WTC11 (cell line): ENCODE results near the gene RAMP3. TPM values are rescaled to one million over a fixed set of nuclear protein-coding genes. Genes with fewer than 3 reads are reported as not detected.

Source experiments
- ATAC-seq: fragments of 200-7000 bp; cut with Tn5 transposase; 2 replicates; pipeline ENCODE4 v1.10.0; 2021; ENCODE audit warnings: mild to moderate bottlenecking, moderate library complexity
- CTCF ChIA-PET: fragments of 300-600 bp; sonication (Branson Sonifier 250); formaldehyde crosslinking; loops from one replicate; lab custom pipeline; 2021; ENCODE audit warnings: antibody characterized with exemption; lab: Charles Lee
- POLR2A ChIA-PET: fragments of 350-600 bp; sonication (Branson Sonifier 250); formaldehyde crosslinking; loops from one replicate; lab custom pipeline; 2021; ENCODE audit warnings: antibody characterized with exemption; lab: Charles Lee
- DNase-seq: peaks from one replicate; pipeline ENCODE4 v3.0.0; 2021; ENCODE audit warnings: low spot score
- H3K27ac Mint-ChIP-seq: 2 replicates; pipeline ENCODE4 v1.8.0; 2021; ENCODE audit warnings: mixed read lengths
- H3K27me3 Mint-ChIP-seq: 2 replicates; pipeline ENCODE4 v1.8.0; 2021; ENCODE audit warnings: low read depth, mild to moderate bottlenecking, moderate library complexity, mixed read lengths
- H3K36me3 Mint-ChIP-seq: 2 replicates; pipeline ENCODE4 v1.8.0; 2021; ENCODE audit warnings: mixed read lengths
- H3K4me1 Mint-ChIP-seq: 2 replicates; pipeline ENCODE4 v1.8.0; 2022; ENCODE audit warnings: mixed read lengths
- H3K4me3 Mint-ChIP-seq: 2 replicates; pipeline ENCODE4 v1.8.0; 2021; ENCODE audit warnings: mild to moderate bottlenecking, moderate library complexity, mixed read lengths
- H3K9me3 Mint-ChIP-seq: 2 replicates; pipeline ENCODE4 v1.8.0; 2021; ENCODE audit warnings: mixed read lengths
- CREB1 ChIP-seq: sonication (generic); formaldehyde crosslinking; IDR thresholded peaks from 2 replicates; pipeline ENCODE4 v1.8.0; 2023; ENCODE audit warnings: mild to moderate bottlenecking, missing genetic modification reagents
- CTCF ChIP-seq: fragments of 200-600 bp; IDR thresholded peaks from 2 replicates; pipeline ENCODE4 v1.8.0; 2022; ENCODE audit warnings: antibody characterized with exemption
- E2F1 ChIP-seq: sonication (generic); formaldehyde crosslinking; IDR thresholded peaks from 2 replicates; pipeline ENCODE4 v1.8.0; 2022; ENCODE audit warnings: mild to moderate bottlenecking, missing genetic modification reagents
- EMX1 ChIP-seq: fragments of 250-450 bp; sonication (Bioruptor Pico); IDR thresholded peaks from 2 replicates; pipeline ENCODE4 v1.8.0; 2021; ENCODE audit warnings: mild to moderate bottlenecking
- GABPB1 ChIP-seq: sonication (generic); formaldehyde crosslinking; IDR thresholded peaks from 2 replicates; pipeline ENCODE4 v1.8.1; 2023; ENCODE audit warnings: mild to moderate bottlenecking, missing genetic modification reagents
- GTF2I ChIP-seq: fragments of 250-450 bp; sonication (Bioruptor Pico); conservative IDR thresholded peaks from 2 replicates; pipeline ENCODE4 v1.4.0; 2021; ENCODE audit warnings: mild to moderate bottlenecking
- IRF1 ChIP-seq: sonication (generic); formaldehyde crosslinking; IDR thresholded peaks from 2 replicates; pipeline ENCODE4 v1.8.0; 2023; ENCODE audit warnings: missing genetic modification reagents
- IRF2 ChIP-seq: sonication (generic); formaldehyde crosslinking; IDR thresholded peaks from 2 replicates; pipeline ENCODE4 v1.8.0; 2022; ENCODE audit warnings: low read depth, missing genetic modification reagents, borderline replicate concordance
- NFE2L1 ChIP-seq: sonication (generic); formaldehyde crosslinking; IDR thresholded peaks from 2 replicates; pipeline ENCODE4 v1.8.1; 2023; ENCODE audit warnings: missing genetic modification reagents
- OVOL2 ChIP-seq: fragments of 250-450 bp; sonication (Bioruptor Pico); IDR thresholded peaks from 2 replicates; pipeline ENCODE4 v1.9.0; 2021; ENCODE audit warnings: mild to moderate bottlenecking, borderline replicate concordance
- PREB ChIP-seq: sonication (generic); formaldehyde crosslinking; IDR thresholded peaks from 2 replicates; pipeline ENCODE4 v1.8.1; 2022; ENCODE audit warnings: mild to moderate bottlenecking, missing genetic modification reagents, moderate library complexity, borderline replicate concordance
- PRRX2 ChIP-seq: fragments of 250-450 bp; sonication (Bioruptor Pico); IDR thresholded peaks from 2 replicates; pipeline ENCODE4 v1.8.0; 2021; ENCODE audit warnings: mild to moderate bottlenecking
- RELA ChIP-seq: sonication (generic); formaldehyde crosslinking; IDR thresholded peaks from 2 replicates; pipeline ENCODE4 v1.8.1; 2022; ENCODE audit warnings: missing genetic modification reagents, mild to moderate bottlenecking, borderline replicate concordance
- SOX15 ChIP-seq: fragments of 250-450 bp; sonication (Bioruptor Pico); IDR thresholded peaks from 2 replicates; pipeline ENCODE4 v1.9.0; 2021; ENCODE audit warnings: mild to moderate bottlenecking
- SP1 ChIP-seq: sonication (generic); formaldehyde crosslinking; conservative IDR thresholded peaks from 2 replicates; pipeline ENCODE4 v1.8.1; 2022; ENCODE audit warnings: missing genetic modification reagents
- TEAD1 ChIP-seq: sonication (generic); formaldehyde crosslinking; IDR thresholded peaks from 2 replicates; pipeline ENCODE4 v1.8.0; 2022; ENCODE audit warnings: mild to moderate bottlenecking, missing genetic modification reagents
- ZBTB43 ChIP-seq: sonication (generic); formaldehyde crosslinking; IDR thresholded peaks from 2 replicates; pipeline ENCODE4 v1.8.1; 2023; ENCODE audit warnings: mild to moderate bottlenecking, missing genetic modification reagents
- ZNF138 ChIP-seq: sonication (generic); formaldehyde crosslinking; conservative IDR thresholded peaks from 2 replicates; pipeline ENCODE4 v1.8.1; 2022; ENCODE audit warnings: mild to moderate bottlenecking, moderate library complexity, missing genetic modification reagents
- ZNF232 ChIP-seq: sonication (generic); formaldehyde crosslinking; IDR thresholded peaks from 2 replicates; pipeline ENCODE4 v1.8.0; 2022; ENCODE audit warnings: mild to moderate bottlenecking, missing genetic modification reagents
- ZNF425 ChIP-seq: fragments of 250-450 bp; sonication (Bioruptor Pico); conservative IDR thresholded peaks from 2 replicates; pipeline ENCODE4 v1.9.0; 2021; ENCODE audit warnings: mild to moderate bottlenecking
- ZNF532 ChIP-seq: fragments of 250-450 bp; sonication (Bioruptor Pico); IDR thresholded peaks from 2 replicates; pipeline ENCODE4 v1.9.0; 2021; ENCODE audit warnings: mild to moderate bottlenecking, borderline replicate concordance
- total RNA-seq: library from RNA; stranded (reverse); gene quantifications from 3 replicates; pipeline ENCODE4 v1.2.3, GENCODE V29; 2021

The RAMP3 gene
- total RNA-seq, 1 experiment from 2014 or later = 0.85 TPM

GRCh38 chr7:45230083-45230482 lies 72.5 kb downstream of the RAMP3 start (continued):
- TF ChIP-seq ZNF532 (no peak), ZBTB43 (CRISPR knock-in tag) (no peak)

- Mint-ChIP-seq H3K36me3 (no peaks in the 10 kb centered on the region), H3K9me3 (no peaks in the 10 kb centered on the region), H3K4me3 (no peak overlapping the region), H3K27ac (no peak overlapping the region), H3K4me1 (peaks cover 7% of the 10 kb centered on the region), H3K27me3 (peaks cover 2% of the 10 kb centered on the region; the same call in 1 of the 2 replicates)
- ChIA-PET POLR2A (interaction anchor here (0.6 to 1.3 kb wide), 2 partner anchors 8 to 99 kb away, joined by 3 to 4 read pairs; no protein-coding TSS in a partner anchor), CTCF (interaction anchor here (1.3 to 1.7 kb wide), 2 partner anchors 14 to 30 kb away, joined by 5 to 12 read pairs; no protein-coding TSS in a partner anchor)
- DNase-seq (no peak), ATAC-seq (no peak)
- TF ChIP-seq PREB = no peak
- TF ChIP-seq ZNF425 (CRISPR knock-in tag) = no peak
- no peak for TF ChIP-seq ZNF138 (CRISPR knock-in tag)
- TF ChIP-seq ZNF232 = no peak
- no peak for TF ChIP-seq GABPB1 (CRISPR knock-in tag)
- no peak for TF ChIP-seq NFE2L1
- no peak for TF ChIP-seq E2F1 (CRISPR knock-in tag)
- TF ChIP-seq CTCF = no peak
- no peak for TF ChIP-seq SOX15 (CRISPR knock-in tag)
- no peak for TF ChIP-seq IRF1 (CRISPR knock-in tag)
- no peak for TF ChIP-seq PRRX2
- TF ChIP-seq IRF2 = no peak
- TF ChIP-seq GTF2I (CRISPR knock-in tag) = no peak
- no peak for TF ChIP-seq OVOL2 (CRISPR knock-in tag)
- TF ChIP-seq SP1 (CRISPR knock-in tag) = no peak
- no peak for TF ChIP-seq CREB1
- TF ChIP-seq EMX1 (CRISPR knock-in tag) = no peak
- no peak for TF ChIP-seq TEAD1 (CRISPR knock-in tag)
- TF ChIP-seq RELA = no peak
Measured at GRCh38 chr7:45230611-45231165, 73.1 kb downstream of the RAMP3 start.
